Transverse colon (tissue), 4 donors: ENCODE measurements around the gene POLR2A. TPM values are rescaled to one million over a fixed set of nuclear protein-coding genes. Genes with fewer than 3 reads are reported as not detected.

ENCODE experiments used
- DNase-seq: peaks from one replicate; pipeline ENCODE4 v3.0.0-alpha.2; 2019
- H3K27ac ChIP-seq, 4 donors: fragments of 200-600 bp; sonication (generic); 2 replicates each; pipeline ENCODE4 v1.5.1; 2016 to 2018; ENCODE audit warnings: inconsistent platforms in 4 of 4
- H3K27me3 ChIP-seq: fragments of 200-600 bp; sonication (generic); 2 replicates; pipeline ENCODE4 v1.5.1; 2017; ENCODE audit warnings: inconsistent platforms
- H3K36me3 ChIP-seq, 4 donors: fragments of 200-600 bp; sonication (generic); 2 replicates each; pipeline ENCODE4 v1.5.1; 2017 to 2019; ENCODE audit warnings: inconsistent platforms in 4 of 4
- H3K4me1 ChIP-seq, 4 donors: fragments of 200-600 bp; sonication (generic); 2 replicates each; pipeline ENCODE4 v1.5.1; 2017 to 2020; ENCODE audit warnings: inconsistent platforms in 4 of 4
- H3K4me3 ChIP-seq, 4 donors: fragments of 200-600 bp; sonication (generic); 1 replicate in 1 of 4; 2 replicates in 3 of 4; pipeline versions ENCODE4 v1.5.1 to v1.6.1; 2017 to 2019; ENCODE audit warnings: inconsistent platforms in 4 of 4
- H3K9me3 ChIP-seq, 2 donors: fragments of 200-600 bp; sonication (generic); 2 replicates each; pipeline ENCODE4 v1.5.1; 2017 to 2019; ENCODE audit warnings: inconsistent platforms in 2 of 2
- EP300 ChIP-seq: sonication (generic); formaldehyde crosslinking; IDR thresholded peaks from one replicate; pipeline ENCODE4 v1.6.1; 2017; ENCODE audit warnings: antibody characterized with exemption, low read depth
- POLR2A ChIP-seq: fragments of 450-650 bp; IDR thresholded peaks from one replicate; pipeline ENCODE4 v1.6.1; 2016; ENCODE audit warnings: antibody characterized with exemption, mild to moderate bottlenecking, moderate library complexity
- POLR2AphosphoS5 ChIP-seq, 3 donors: sonication (generic); formaldehyde crosslinking; IDR thresholded peaks; one replicate each; pipeline ENCODE4 v1.6.1; 2016; ENCODE audit warnings: antibody characterized with exemption in 3 of 3
- WGBS, 2 donors: methylation state at CpG; one replicate each; pipeline ENCODE4 v1.1.5; 2018; ENCODE audit warnings: low coverage in 1 of 2; 5-methylcytosine and 5-hydroxymethylcytosine counted together
- in situ Hi-C, 4 donors: fragments of 200-750 bp; cut with MboI; loops; one replicate each; pipeline versions ENCODE4 v1.15.0 to v1.15.1; 2017; ENCODE audit warnings: low sequenced_read_pairs in 3 of 4, low pct_ligation_motif_present in 1 of 4, low pct_unique_long_range_greater_than_20kb in 1 of 4
- intact Hi-C: fragments of 100-400 bp; cut with DNase I; formaldehyde crosslinking; loops from one replicate; pipeline ENCODE4 v1.15.1; 2023; ENCODE audit warnings: low total_unique reads
- total RNA-seq, 4 donors: library from RNA; depleted of rRNA; stranded (reverse); fragments of >200 nt; gene quantifications; one replicate each; pipeline ENCODE4 v1.1.0, GENCODE V29; 2016
- TF ChIP-seq, protein P1 (sequence below), 5 experiments: fragments of 200-600 bp in 3 of 5; fragments of 450-650 bp in 2 of 5; sonication (generic) in 3 of 5; IDR thresholded peaks; 1 replicate in 2 of 5; 2 replicates in 3 of 5; pipeline ENCODE4 v1.5.1; 2016 to 2017; ENCODE audit warnings: antibody characterized with exemption in 5 of 5, inconsistent platforms in 3 of 5, mild to moderate bottlenecking in 2 of 5, moderate library complexity in 1 of 5

The POLR2A gene
- total RNA-seq, 4 donors from 2014 or later: 91.3 to 321 (median 127) TPM

DNA sequence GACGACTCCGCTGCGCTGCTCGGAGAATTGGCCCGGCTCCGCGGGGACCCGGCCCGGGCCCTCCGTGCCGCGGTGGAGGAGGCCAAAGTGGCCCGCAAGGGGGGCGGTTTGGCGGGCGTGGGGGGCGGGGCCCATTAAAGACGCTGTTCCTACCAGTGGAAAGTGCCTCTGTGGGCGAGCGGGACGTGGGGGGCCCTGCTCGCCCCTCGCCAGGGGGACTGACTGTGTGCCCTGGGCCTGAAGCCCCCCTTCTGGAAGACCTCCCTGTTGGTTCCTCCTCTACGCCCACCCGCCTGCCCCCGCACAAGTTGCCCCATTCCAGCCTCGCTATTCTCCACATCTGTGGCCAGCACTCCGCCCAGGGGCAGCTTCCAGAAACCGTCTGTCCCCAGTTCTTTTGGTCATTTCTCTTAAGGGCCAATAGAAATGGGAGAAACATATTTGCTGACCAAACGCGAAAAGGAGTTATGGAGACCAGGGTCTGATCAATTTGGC, 46.8 kb upstream of the POLR2A start:
- H3K36me3 ChIP-seq: no peaks in the 10 kb centered on the region
- H3K4me1 ChIP-seq: peaks cover 26 to 51% (median 43%) of the 10 kb centered on the region in 4 donors
- no peak for TF ChIP-seq POLR2AphosphoS5 (IDR thresholded peaks at IDR 0.05)
- H3K27ac ChIP-seq: peak overlapping the region; percentile 82 to 90 (median 87)
- WGBS, 2 donors: 38 to 40% methylated on average over 3 to 27 of the region's 31 CpGs
- peaks cover 44% of the 10 kb centered on the region for H3K27me3 ChIP-seq
- no peak for DNase-seq
- intact Hi-C loops (loop anchor here (1.0 kb wide), 1 partner anchor 81 kb away; no protein-coding TSS in a partner anchor), in situ Hi-C loops (loop anchor here in 2 of 4 donors (10.0 kb wide), 2 partner anchors 73 to 83 kb away; partner anchors contain the start of genes KCTD11 (in 1 of the 2) and TMEM95 (in 1 of the 2))
- H3K9me3 ChIP-seq: no peaks in the 10 kb centered on the region
- H3K4me3 ChIP-seq: peak overlapping the region; percentile 14 to 79 (median 32)

GRCh38 chr17:7437950-7438614, 46.1 kb upstream of the POLR2A start:
- Histone ChIP-seq H3K36me3 (no peaks in the 10 kb centered on the region), H3K27ac (no peak overlapping the region), H3K4me3 (peak overlapping the region in 2 of 4 donors; percentile 6 to 79), H3K9me3 (no peaks in the 10 kb centered on the region), H3K4me1 (peaks cover 26 to 51% (median 43%) of the 10 kb centered on the region in 4 donors), H3K27me3 (peaks cover 44% of the 10 kb centered on the region)
- in situ Hi-C loops: loop anchor here in 2 of 4 donors (10.0 kb wide), 2 partner anchors 73 to 83 kb away; partner anchors contain the start of genes KCTD11 (in 1 of the 2) and TMEM95 (in 1 of the 2)
- TF ChIP-seq POLR2A: no peak
- no peak for TF ChIP-seq EP300
- TF ChIP-seq POLR2AphosphoS5 (IDR thresholded peaks at IDR 0.05): no peak
- TF ChIP-seq, protein P1, sequence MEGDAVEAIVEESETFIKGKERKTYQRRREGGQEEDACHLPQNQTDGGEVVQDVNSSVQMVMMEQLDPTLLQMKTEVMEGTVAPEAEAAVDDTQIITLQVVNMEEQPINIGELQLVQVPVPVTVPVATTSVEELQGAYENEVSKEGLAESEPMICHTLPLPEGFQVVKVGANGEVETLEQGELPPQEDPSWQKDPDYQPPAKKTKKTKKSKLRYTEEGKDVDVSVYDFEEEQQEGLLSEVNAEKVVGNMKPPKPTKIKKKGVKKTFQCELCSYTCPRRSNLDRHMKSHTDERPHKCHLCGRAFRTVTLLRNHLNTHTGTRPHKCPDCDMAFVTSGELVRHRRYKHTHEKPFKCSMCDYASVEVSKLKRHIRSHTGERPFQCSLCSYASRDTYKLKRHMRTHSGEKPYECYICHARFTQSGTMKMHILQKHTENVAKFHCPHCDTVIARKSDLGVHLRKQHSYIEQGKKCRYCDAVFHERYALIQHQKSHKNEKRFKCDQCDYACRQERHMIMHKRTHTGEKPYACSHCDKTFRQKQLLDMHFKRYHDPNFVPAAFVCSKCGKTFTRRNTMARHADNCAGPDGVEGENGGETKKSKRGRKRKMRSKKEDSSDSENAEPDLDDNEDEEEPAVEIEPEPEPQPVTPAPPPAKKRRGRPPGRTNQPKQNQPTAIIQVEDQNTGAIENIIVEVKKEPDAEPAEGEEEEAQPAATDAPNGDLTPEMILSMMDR (IDR thresholded peaks at IDR 0.05): no peak
- intact Hi-C loops: loop anchor here (1.0 to 2.0 kb wide), 2 partner anchors 47 to 82 kb away; partner anchors contain the start of gene POLR2A
- DNase-seq: peak; percentile 54
- WGBS, 2 donors: 36 to 80% methylated on average over 5 to 46 of the region's 48 CpGs

DNA sequence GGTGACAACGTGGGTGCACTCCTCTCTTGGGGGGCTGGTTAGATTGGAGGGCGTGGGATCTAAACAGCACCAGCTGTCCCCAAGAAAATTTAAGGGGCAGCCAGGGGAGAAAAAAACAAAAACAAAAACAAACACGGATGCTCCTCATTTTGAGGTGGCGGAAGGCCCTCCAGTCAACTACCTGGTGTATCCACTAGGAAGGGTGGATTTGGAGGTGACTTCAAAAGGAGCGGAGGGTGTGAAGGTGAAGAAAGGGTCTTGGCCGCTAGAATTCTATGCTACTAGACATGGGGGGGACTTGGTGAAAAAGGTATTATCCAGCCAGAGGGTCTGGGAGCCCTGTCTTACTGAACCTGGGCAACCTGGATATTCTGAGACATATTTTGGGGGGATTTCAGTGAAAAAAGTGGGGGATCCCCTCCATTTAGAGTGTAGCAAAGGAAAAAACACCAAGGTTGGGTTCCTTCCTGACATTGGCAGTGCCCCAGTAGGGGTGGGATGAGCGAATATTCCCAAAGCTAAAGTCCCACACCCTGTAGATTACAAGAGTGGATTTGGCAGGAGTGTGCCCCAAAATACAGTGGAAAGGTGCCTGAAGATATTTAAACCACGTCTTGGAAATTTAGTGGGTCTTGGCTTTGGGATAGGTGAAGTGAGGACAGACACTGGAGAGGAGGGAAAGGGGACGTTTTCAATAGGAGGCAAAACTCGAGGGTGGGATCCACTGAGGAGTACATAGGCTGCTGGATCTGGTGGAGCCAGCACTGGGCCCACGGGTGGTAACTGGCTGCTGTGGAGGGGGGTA, 45.3 kb upstream of the POLR2A start:
- TF ChIP-seq POLR2AphosphoS5 (IDR thresholded peaks at IDR 0.05): no peak
- TF ChIP-seq, protein P1 (IDR thresholded peaks at IDR 0.05): no peak
- H3K27me3 ChIP-seq: peaks cover 44% of the 10 kb centered on the region
- H3K4me1 ChIP-seq: peaks cover 26 to 51% (median 43%) of the 10 kb centered on the region in 4 donors
- no peaks in the 10 kb centered on the region for H3K9me3 ChIP-seq
- in situ Hi-C loops (loop anchor here in 2 of 4 donors (10.0 kb wide), 2 partner anchors 74 to 84 kb away; partner anchors contain the start of genes KCTD11 (in 1 of the 2) and TMEM95 (in 1 of the 2)), intact Hi-C loops (loop anchor here (2.0 kb wide), 1 partner anchor 46 kb away; the partner anchor contains the start of gene POLR2A)
- H3K27ac ChIP-seq: no peak overlapping the region
- H3K36me3 ChIP-seq: no peaks in the 10 kb centered on the region
- 57 to 67% methylated on average over 6 to 11 of the region's 11 CpGs for WGBS, 2 donors
- no peak for DNase-seq
- H3K4me3 ChIP-seq: peak overlapping the region in 1 of 4 donors; percentile 79

- H3K27ac ChIP-seq: no peak within 1 kb of the TSS
- WGBS, 2 donors: 0 to 2% methylated on average over 7 to 17 of the region's 50 CpGs
Measured at GRCh38 chr17:7439462-7440112, 44.6 kb upstream of the POLR2A start, which contains the start of gene FGF11. Gene FGF11, plus strand, starts transcription at chr17:7439512. Its CDS starts 109 bp downstream, at chr17:7439621.

More at GRCh38 chr17:7439462-7440112, 44.6 kb upstream of the POLR2A start, which contains the start of gene FGF11:
- no peaks in the 10 kb centered on the region for H3K9me3 ChIP-seq
- peaks cover 44% of the 10 kb centered on the region for H3K27me3 ChIP-seq
- DNase-seq: no peak
- intact Hi-C loops: loop anchor here (2.0 kb wide), 1 partner anchor 45 kb away; the partner anchor contains the start of gene POLR2A
- TF ChIP-seq EP300: no peak
- TF ChIP-seq POLR2AphosphoS5 (IDR thresholded peaks at IDR 0.05): no peak
- TF ChIP-seq POLR2A: no peak
- TF ChIP-seq, protein P1 (IDR thresholded peaks at IDR 0.05): no peak
- peaks cover 26 to 51% (median 44%) of the 10 kb centered on the region in 4 donors for H3K4me1 ChIP-seq
- H3K36me3 ChIP-seq: no peaks in the 10 kb centered on the region
- in situ Hi-C loops: loop anchor here in 2 of 4 donors (10.0 kb wide), 2 partner anchors 75 to 85 kb away; partner anchors contain the start of genes KCTD11 (in 1 of the 2) and TMEM95 (in 1 of the 2)
- H3K4me3 ChIP-seq: peak within 1 kb of the TSS in 3 of 4 donors; percentile 11 to 79 (median 28)
